Mesodermal cell (in vitro differentiated cells): Measurements from ENCODE around the gene PNPLA3. TPM values are rescaled to one million over a fixed set of nuclear protein-coding genes. Genes with fewer than 3 reads are reported as not detected.
A peak's percentile ranks its signal among the peaks of the same experiment; 100 is the strongest.

Source experiments
- H3K27ac ChIP-seq: 2 replicates; pipeline ENCODE4 v1.7.0; 2013; ENCODE audit warnings: mild to moderate bottlenecking, low read depth, low read length, moderate library complexity; ENCODE audit not compliant: severe bottlenecking
- H3K36me3 ChIP-seq: 2 replicates; pipeline ENCODE4 v1.7.1; 2013; ENCODE audit warnings: mild to moderate bottlenecking, low read length, moderate library complexity; ENCODE audit not compliant: control insufficient read depth, insufficient read depth
- H3K4me1 ChIP-seq: one replicate; pipeline ENCODE4 v1.7.1; 2013; ENCODE audit warnings: mild to moderate bottlenecking, low read length; ENCODE audit not compliant: insufficient read depth, control insufficient read depth, poor library complexity, severe bottlenecking
- H3K4me3 ChIP-seq: 2 replicates; pipeline ENCODE4 v1.7.0; 2013; ENCODE audit warnings: low read length, control low read depth, mild to moderate bottlenecking; ENCODE audit not compliant: insufficient read depth, poor library complexity, severe bottlenecking; ENCODE audit errors: extremely low read depth
- H3K9me3 ChIP-seq: 2 replicates; pipeline ENCODE4 v1.7.1; 2013; ENCODE audit warnings: mild to moderate bottlenecking, low read length, moderate library complexity; ENCODE audit not compliant: control insufficient read depth
- WGBS, 2 experiments: methylation state at CpG; one replicate each; pipeline ENCODE4 v1.1.5; 2013; ENCODE audit warnings: missing lambda C conversion rate in 2 of 2; ENCODE audit not compliant: insufficient coverage in 2 of 2; 5-methylcytosine and 5-hydroxymethylcytosine counted together
- polyA plus RNA-seq, 2 experiments: library from polyadenylated mRNA; stranded (reverse); fragments of 50-300 nt; gene quantifications; one replicate each; pipeline ENCODE4 v1.2.3, GENCODE V29; 2013

PNPLA3 gene
- 17.8 TPM for polyA plus RNA-seq (2013, experiment 1 of 2)
- polyA plus RNA-seq (2013, experiment 2 of 2): 13.5 TPM

- H3K36me3 ChIP-seq: peaks cover 25% of the 10 kb centered on the region
- peaks cover 34% of the 10 kb centered on the region for H3K4me1 ChIP-seq
- H3K4me3 ChIP-seq: peak within 1 kb of the TSS; percentile 90
- peak within 1 kb of the TSS; percentile 72 for H3K27ac ChIP-seq
- H3K9me3 ChIP-seq: no peaks in the 10 kb centered on the region
- 0 to 1% methylated on average over 36 to 71 of the region's 100 CpGs for WGBS, 2 experiments
These were observed at the start of gene PNPLA3 for GRCh38 chr22:43923631-43924464. PNPLA3 (plus strand) TSS chr22:43923805; CDS start chr22:43923912, 107 bp downstream.

DNA sequence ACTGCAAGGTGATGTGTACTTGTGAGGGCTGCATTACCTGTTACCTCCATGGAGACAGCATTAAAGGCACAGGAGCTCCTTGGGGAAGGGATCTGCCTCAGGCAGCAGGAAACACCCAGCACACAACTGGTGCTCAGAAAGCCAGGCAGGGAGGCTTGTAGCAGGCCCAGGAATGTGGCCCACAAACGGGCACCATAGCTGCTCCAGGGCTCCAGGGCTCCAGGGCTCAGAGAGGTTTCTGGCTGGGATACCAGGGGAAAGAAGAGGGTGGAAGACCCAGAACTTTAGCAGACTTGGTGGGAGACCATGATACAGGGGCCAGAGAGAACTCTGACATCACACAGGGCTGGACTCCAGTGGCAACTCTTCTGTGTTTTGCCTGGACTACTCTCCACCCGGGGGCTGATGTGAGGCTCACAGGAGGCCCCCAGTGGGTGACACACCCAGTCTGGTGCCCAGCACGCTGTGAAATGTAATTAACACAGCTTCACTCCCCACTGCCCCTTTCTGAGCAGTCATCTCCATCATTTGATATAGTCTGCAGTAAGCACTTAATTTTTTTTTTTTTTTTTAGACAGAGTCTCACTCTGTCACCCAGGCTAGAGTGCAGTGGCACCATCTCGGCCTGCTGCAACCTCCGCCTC lies 46.6 kb upstream of the PNPLA3 start:
- WGBS, 2 experiments: 64 to 93% methylated on average over 2 to 3 of the region's 5 CpGs
- no peak overlapping the region for H3K27ac ChIP-seq
- H3K36me3 ChIP-seq: no peaks in the 10 kb centered on the region
- H3K9me3 ChIP-seq: no peaks in the 10 kb centered on the region
- H3K4me3 ChIP-seq: no peak overlapping the region
- no peaks in the 10 kb centered on the region for H3K4me1 ChIP-seq

DNA sequence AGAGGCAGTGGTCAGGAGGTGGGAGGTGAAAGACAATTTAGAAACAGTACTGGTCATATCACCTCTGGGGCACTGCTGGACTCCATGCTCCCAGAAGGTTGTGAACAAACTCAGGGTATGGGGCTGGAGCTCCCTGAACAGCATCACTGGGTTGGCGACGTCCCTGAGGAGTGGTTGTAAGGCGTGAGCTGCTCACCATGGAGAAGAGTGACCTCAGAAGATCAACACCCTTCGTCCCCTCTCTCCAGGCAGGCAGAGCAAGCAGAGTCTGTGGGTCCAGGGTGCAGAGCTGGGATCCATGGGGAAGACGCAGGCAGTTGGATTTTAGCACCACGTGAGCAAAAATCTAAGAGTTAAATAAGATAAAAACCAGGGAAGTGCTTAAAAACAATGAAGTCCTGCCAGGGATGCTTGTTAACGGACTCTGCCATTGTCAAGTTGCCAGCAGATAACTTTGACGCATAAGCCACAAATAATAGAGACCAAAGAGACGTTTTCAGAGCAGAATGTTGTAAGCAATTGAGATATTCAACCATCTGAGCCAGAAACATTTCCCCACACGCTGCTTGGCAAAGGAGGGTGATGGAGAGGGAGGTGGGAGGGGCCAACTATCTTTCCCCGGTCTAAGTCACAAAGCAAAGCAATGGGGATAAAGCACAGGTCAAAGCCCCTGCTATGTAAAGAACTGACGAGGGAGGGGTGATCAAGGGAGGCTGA lies 45.4 kb upstream of the PNPLA3 start:
- 73 to 91% methylated on average over 6 to 10 of the region's 12 CpGs for WGBS, 2 experiments
- Histone ChIP-seq H3K4me3 (no peak overlapping the region), H3K4me1 (no peaks in the 10 kb centered on the region), H3K9me3 (no peaks in the 10 kb centered on the region), H3K27ac (no peak overlapping the region), H3K36me3 (no peaks in the 10 kb centered on the region)

- 63 to 87% methylated on average over 7 to 11 of the region's 12 CpGs for WGBS, 2 experiments
- Histone ChIP-seq H3K4me1 (no peaks in the 10 kb centered on the region), H3K27ac (no peak overlapping the region), H3K9me3 (no peaks in the 10 kb centered on the region), H3K4me3 (no peak overlapping the region), H3K36me3 (no peaks in the 10 kb centered on the region)
These were observed 44.6 kb upstream of the PNPLA3 start for GRCh38 chr22:43878831-43879550.

- 88 to 92% methylated on average over 12 to 13 of the region's 14 CpGs for WGBS, 2 experiments
- H3K4me3 ChIP-seq: no peak overlapping the region
- H3K27ac ChIP-seq: no peak overlapping the region
- no peaks in the 10 kb centered on the region for H3K9me3 ChIP-seq
- H3K4me1 ChIP-seq: no peaks in the 10 kb centered on the region
- H3K36me3 ChIP-seq: no peaks in the 10 kb centered on the region
These were observed 43.6 kb upstream of the PNPLA3 start for GRCh38 chr22:43879901-43880540.

DNA sequence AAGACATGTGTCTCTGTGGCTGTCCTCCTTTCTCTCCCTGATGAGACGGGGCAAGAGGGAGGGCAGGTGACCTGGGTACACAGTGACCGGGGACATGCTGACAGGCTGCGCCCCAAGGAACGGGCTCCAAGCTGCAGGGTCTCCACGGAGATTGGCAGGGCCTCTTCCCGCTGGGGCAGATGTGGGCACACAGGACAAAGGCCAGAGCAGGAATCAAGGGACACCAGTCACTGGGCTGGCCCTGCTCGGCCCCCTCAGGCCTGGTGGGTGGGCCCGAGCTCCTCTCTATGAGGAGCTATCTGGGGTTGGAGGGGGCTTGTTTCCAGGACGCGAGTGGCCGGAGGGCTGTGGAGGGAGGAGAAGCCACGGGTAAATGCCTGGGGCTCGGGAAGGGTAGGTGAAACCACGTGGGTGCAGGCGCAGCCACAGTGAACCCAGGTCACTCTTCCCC lies 43.0 kb upstream of the PNPLA3 start:
- Histone ChIP-seq H3K4me1 (no peaks in the 10 kb centered on the region), H3K4me3 (no peak overlapping the region), H3K27ac (no peak overlapping the region), H3K36me3 (no peaks in the 10 kb centered on the region), H3K9me3 (no peaks in the 10 kb centered on the region)
- WGBS, 2 experiments: 82 to 85% methylated on average over 13 to 14 of the region's 15 CpGs

- no peak overlapping the region for H3K4me3 ChIP-seq
- WGBS, 2 experiments: 90% methylated on average over 17 of the region's 19 CpGs
- H3K36me3 ChIP-seq: no peaks in the 10 kb centered on the region
- no peaks in the 10 kb centered on the region for H3K9me3 ChIP-seq
- no peaks in the 10 kb centered on the region for H3K4me1 ChIP-seq
- no peak overlapping the region for H3K27ac ChIP-seq
These were observed 42.2 kb upstream of the PNPLA3 start for GRCh38 chr22:43881091-43882061.

DNA sequence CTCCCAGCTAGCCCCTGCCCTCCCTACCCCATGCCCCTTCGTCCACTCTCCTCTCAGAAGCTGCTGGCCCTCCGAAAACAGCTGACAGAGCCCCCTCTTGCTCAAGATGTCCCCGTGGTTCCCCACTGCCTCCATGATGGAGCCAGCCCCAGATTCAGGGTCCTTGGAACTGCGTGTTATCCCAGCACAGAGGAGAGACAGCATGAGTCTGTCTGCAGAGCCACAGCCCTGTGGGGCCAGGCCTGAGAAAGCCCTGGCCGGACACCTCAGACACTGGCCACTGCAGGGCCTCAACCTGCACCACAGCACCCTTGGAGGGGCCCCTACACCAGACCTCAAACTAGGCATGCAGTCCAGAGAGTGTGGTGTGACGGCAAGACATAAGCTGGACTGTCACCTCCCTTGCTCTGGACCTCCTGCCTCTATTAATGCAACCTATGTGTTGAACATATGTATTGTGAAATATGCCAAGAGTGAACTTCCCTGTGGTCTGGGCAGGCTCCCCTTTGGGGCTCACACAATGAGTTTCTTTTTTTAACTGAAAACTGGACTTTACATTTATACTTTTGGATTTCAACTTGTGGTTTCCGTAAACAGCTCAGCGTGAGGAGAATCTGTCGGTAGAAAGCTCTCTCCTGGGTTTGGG lies 41.4 kb upstream of the PNPLA3 start:
- Histone ChIP-seq H3K4me1 (no peaks in the 10 kb centered on the region), H3K9me3 (no peaks in the 10 kb centered on the region), H3K36me3 (no peaks in the 10 kb centered on the region), H3K27ac (no peak overlapping the region), H3K4me3 (no peak overlapping the region)
- WGBS, 2 experiments: 88 to 92% methylated on average over 8 of the region's 9 CpGs
